Pancreas (tissue), 10 donors: ENCODE results near the gene CDC42BPB. TPM values are rescaled to one million over a fixed set of nuclear protein-coding genes. Genes with fewer than 3 reads are reported as not detected.

Experiments used
- ATAC-seq, 4 donors: fragments of 200-7000 bp; cut with Tn5 transposase; one replicate each; pipeline versions ENCODE4 v1.8.0 to v1.9.1; 2020; ENCODE audit warnings: mild to moderate bottlenecking in 4 of 4, moderate library complexity in 4 of 4
- DNase-seq, 6 donors: peaks; one replicate each; pipeline ENCODE4 v3.0.0-alpha.2; 2020
- FAIRE-seq: peaks from 2 replicates; lab custom pipeline; 2012; peaks lifted over from hg19 to GRCh38; lab: Jason Lieb, UNC
- H3K27ac ChIP-seq, 4 donors: fragments of 200-600 bp; sonication (generic); 1 replicate in 3 of 4; 2 replicates in 1 of 4; pipeline versions ENCODE4 v1.5.0 to v1.8.0; 2020
- H3K27me3 ChIP-seq, 4 donors: fragments of 200-600 bp; one replicate each; pipeline ENCODE4 v1.8.0; 2021
- H3K36me3 ChIP-seq, 3 donors: fragments of 200-600 bp; sonication (generic) in 1 of 3; one replicate each; pipeline versions ENCODE4 v1.5.0 to v1.8.0; 2020 to 2021
- H3K4me1 ChIP-seq, 3 donors: fragments of 200-600 bp; one replicate each; pipeline ENCODE4 v1.8.0; 2021
- H3K4me3 ChIP-seq, 4 donors: fragments of 200-600 bp; sonication (generic) in 2 of 4; one replicate each; pipeline versions ENCODE4 v1.5.0 to v1.8.0; 2020 to 2021
- H3K9me3 ChIP-seq, 4 donors: fragments of 200-600 bp; one replicate each; pipeline ENCODE4 v1.8.0; 2021
- CTCF ChIP-seq, 4 donors: fragments of 200-600 bp; sonication (generic) in 3 of 4; IDR thresholded peaks; one replicate each; pipeline versions ENCODE4 v1.5.0 to v1.8.0; 2021; ENCODE audit warnings: antibody characterized with exemption in 4 of 4
- WGBS, 2 donors: extraction: QIAGEN DNeasy Blood & Tissue Kit; methylation state at CpG; one replicate each; pipeline ENCODE4 v1.1.7; 2013; 5-methylcytosine and 5-hydroxymethylcytosine counted together
- intact Hi-C, 3 donors: fragments of 100-400 bp; cut with DNase I; formaldehyde crosslinking; loops; one replicate each; pipeline versions ENCODE4 v1.11.1 to v1.14.2; 2022
- polyA plus RNA-seq, 2 donors: library from polyadenylated mRNA; stranded (reverse); fragments of 200-250 nt; gene quantifications; one replicate each; pipeline ENCODE4 v1.2.3, GENCODE V29; 2013
- total RNA-seq, 6 donors: library from RNA; stranded (reverse); fragmentation: NEBNext Ultra II Directional in 4 of 6; extraction: Animal tissue kit (Norgen Biotek cat#: 25700) in 4 of 6; gene quantifications; one replicate each; pipeline versions ENCODE4 v1.2.1 to v1.2.4, GENCODE V29; 2021 to 2023
- donor health status: healthy with polysubstance abuse.
- donor health status: DM: no; HTN: no; CAD: no; lungs with moderate emphysema.
- donor health status: DM: no; HTN: no; CAD: no.
- donor health status: control.
- donor health status: control.
- donor health status: Bipolar disorder and iron deficiency.
- donor health status: DM: yes; HTN: yes; CAD: no.
- donor health status: DM: no; HTN: no; CAD: no.
- donor health status: DM: no; HTN: no; CAD: no.
- donor health status: DM: yes; HTN: yes; CAD: no.

The CDC42BPB gene
- total and polyA plus RNA-seq, 8 donors: 27.2 to 45.5 (median 32.7) TPM

- Histone ChIP-seq H3K4me3 (peak overlapping the region; percentile 63 to 96 (median 76)), H3K27ac (peak overlapping the region in 3 of 4 donors; percentile 2 to 63 (median 52)), H3K27me3 (no peaks in the 10 kb centered on the region), H3K4me1 (peaks cover 0 to 21% (median 13%) of the 10 kb centered on the region in 3 donors), H3K9me3 (no peaks in the 10 kb centered on the region), H3K36me3 (no peaks in the 10 kb centered on the region)
- no peak for TF ChIP-seq CTCF (IDR thresholded peaks at IDR 0.05)
- WGBS, 2 donors: 50 to 54% methylated on average over 39 of the region's 39 CpGs
- intact Hi-C loops: no loop called here
- peak in 3 of 4 donors; percentile 3 to 22 (median 4) for ATAC-seq
- DNase-seq: peak in 1 of 6 donors; percentile 57
- no peak for FAIRE-seq
These were observed 1.1 kb upstream of the CDC42BPB start for GRCh38 chr14:103058164-103059055.

GRCh38 chr14:103057028-103057371 is 349 bp downstream of the CDC42BPB start:
- Histone ChIP-seq H3K27ac (peak overlapping the region; percentile 73 to 85 (median 77)), H3K4me3 (peak overlapping the region; percentile 83 to 96 (median 94)), H3K27me3 (no peaks in the 10 kb centered on the region), H3K9me3 (no peaks in the 10 kb centered on the region), H3K4me1 (peaks cover 0 to 21% (median 13%) of the 10 kb centered on the region in 3 donors), H3K36me3 (no peaks in the 10 kb centered on the region)
- WGBS, 2 donors: 0% methylated on average over 14 to 53 of the region's 53 CpGs
- DNase-seq: peak in 3 of 6 donors; percentile 24 to 67 (median 49)
- no peak for TF ChIP-seq CTCF (IDR thresholded peaks at IDR 0.05)
- intact Hi-C loops: no loop called here
- ATAC-seq: peak; percentile 6 to 11 (median 7)
- no peak for FAIRE-seq

DNA sequence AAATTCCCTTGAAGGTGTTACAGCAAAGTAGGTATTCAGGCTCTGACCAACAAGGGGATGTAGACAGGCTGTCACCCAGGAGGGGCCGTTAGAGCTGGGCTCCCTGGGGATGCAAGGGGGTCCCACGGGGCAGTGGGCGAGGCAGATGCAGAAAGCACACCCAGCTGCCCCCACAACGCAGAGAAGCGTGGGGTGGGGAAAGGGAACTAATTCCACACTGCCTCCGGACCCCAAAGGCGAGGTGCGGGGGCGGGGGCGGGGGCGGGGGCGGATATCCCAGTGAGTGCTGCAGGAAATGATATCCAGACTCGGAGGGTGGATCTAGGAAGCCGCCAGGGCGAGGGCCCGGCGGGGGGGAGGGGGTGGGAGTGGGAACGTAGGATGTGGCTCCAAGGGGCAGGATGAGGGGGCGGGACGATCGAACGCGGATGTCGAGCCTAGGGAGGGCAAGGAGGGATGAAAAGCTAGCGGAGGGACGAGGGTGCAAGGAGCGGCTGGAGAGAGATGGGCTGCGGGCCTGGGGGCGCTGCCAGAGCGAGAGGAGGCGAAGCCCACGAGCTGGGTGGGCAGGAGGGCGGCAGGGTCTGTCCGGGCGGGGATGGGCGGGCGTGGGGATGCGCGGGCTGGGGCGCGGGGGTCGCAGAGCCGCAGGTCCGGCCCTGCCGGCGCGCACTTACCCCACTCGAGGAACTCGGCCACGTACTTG is 874 bp downstream of the CDC42BPB start:
- 0 to 2% methylated on average over 30 to 50 of the region's 50 CpGs for WGBS, 2 donors
- ATAC-seq (peak; percentile 4 to 42 (median 20)), FAIRE-seq (no peak), DNase-seq (peak; percentile 42 to 87 (median 64))
- intact Hi-C loops: no loop called here
- Histone ChIP-seq H3K27ac (peak overlapping the region; percentile 73 to 85 (median 77)), H3K27me3 (no peaks in the 10 kb centered on the region), H3K4me1 (peaks cover 0 to 21% (median 13%) of the 10 kb centered on the region in 3 donors), H3K4me3 (peak overlapping the region; percentile 83 to 96 (median 94)), H3K9me3 (no peaks in the 10 kb centered on the region), H3K36me3 (no peaks in the 10 kb centered on the region)
- no peak for TF ChIP-seq CTCF (IDR thresholded peaks at IDR 0.05)

- FAIRE-seq (no peak), DNase-seq (no peak), ATAC-seq (no peak)
- H3K4me3 ChIP-seq: peak overlapping the region in 3 of 4 donors; percentile 5 to 96 (median 95)
- no peaks in the 10 kb centered on the region for H3K36me3 ChIP-seq
- intact Hi-C loops: no loop called here
- H3K27ac ChIP-seq: peak overlapping the region in 2 of 4 donors; percentile 7 to 58
- no peaks in the 10 kb centered on the region for H3K9me3 ChIP-seq
- H3K4me1 ChIP-seq: peaks cover 0 to 24% (median 13%) of the 10 kb centered on the region in 3 donors
- no peaks in the 10 kb centered on the region for H3K27me3 ChIP-seq
- TF ChIP-seq CTCF (IDR thresholded peaks at IDR 0.05): no peak
- WGBS, 2 donors: 27 to 31% methylated on average over 8 of the region's 8 CpGs
These were observed 1.7 kb downstream of the CDC42BPB start for GRCh38 chr14:103055695-103056094.
